ENCODE data around the gene SLC22A23. TPM values are rescaled to one million over a fixed set of nuclear protein-coding genes. Genes with fewer than 3 reads are reported as not detected.

The SLC22A23 gene
- total RNA-seq, 1 experiment from 2014 or later = 38.2 TPM

DNA sequence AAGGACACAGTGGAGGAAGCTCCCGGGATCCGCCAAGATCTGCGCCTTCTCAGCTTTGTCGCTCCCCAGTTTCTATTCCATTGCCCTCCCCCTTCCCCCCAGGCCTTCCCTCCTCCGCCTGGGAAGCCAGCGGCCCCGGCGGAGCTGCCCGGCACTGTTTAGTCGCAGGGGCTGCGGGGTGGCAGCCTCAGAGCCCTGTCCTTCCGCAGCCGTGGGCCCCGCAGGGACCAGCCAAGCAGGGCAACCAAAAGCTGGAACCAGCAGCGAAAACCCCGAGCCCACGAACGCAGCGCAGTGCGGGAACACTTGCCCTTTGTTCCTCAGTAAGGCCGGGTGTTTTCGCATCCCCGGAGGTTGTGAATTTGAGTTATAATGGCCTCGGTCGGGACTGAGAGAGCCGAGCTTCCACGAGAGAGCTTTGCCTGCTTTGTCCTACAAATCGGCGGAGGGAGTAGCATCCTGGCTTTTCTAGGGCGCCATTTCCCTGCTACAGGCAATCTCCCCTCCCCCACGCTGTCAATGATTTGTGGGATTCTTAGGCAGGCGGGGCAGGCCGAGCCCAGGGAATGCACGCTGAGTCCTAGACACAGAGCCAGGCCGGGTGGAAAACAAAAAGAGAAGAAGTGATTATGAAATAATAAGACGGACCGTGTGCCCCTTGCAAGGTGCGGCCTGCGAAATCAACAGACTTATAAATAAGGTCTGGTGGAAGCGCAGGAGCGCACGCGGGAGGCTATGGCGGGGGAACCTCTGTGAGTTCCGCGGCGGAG lies 225.4 kb downstream of the SLC22A23 start (continued):
- TF ChIP-seq, protein P1, sequence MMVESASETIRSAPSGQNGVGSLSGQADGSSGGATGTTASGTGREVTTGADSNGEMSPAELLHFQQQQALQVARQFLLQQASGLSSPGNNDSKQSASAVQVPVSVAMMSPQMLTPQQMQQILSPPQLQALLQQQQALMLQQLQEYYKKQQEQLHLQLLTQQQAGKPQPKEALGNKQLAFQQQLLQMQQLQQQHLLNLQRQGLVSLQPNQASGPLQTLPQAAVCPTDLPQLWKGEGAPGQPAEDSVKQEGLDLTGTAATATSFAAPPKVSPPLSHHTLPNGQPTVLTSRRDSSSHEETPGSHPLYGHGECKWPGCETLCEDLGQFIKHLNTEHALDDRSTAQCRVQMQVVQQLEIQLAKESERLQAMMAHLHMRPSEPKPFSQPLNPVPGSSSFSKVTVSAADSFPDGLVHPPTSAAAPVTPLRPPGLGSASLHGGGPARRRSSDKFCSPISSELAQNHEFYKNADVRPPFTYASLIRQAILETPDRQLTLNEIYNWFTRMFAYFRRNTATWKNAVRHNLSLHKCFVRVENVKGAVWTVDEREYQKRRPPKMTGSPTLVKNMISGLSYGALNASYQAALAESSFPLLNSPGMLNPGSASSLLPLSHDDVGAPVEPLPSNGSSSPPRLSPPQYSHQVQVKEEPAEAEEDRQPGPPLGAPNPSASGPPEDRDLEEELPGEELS (CRISPR knock-in tag; IDR thresholded peaks at IDR 0.05) = peak; percentile 65; the same call in 1 of the 2 replicates
- TF ChIP-seq CREM (CRISPR knock-in tag; IDR thresholded peaks at IDR 0.05) (no peak), ZNF263 (CRISPR knock-in tag; IDR thresholded peaks at IDR 0.05; ENCODE audit: low read depth) (no peak), NFE2L1 (CRISPR knock-in tag; IDR thresholded peaks at IDR 0.05) (peak; percentile 63; the same call in 1 of the 2 replicates), FOXK1 (CRISPR knock-in tag; IDR thresholded peaks at IDR 0.05) (peak; percentile 61), ETV6 (CRISPR knock-in tag; IDR thresholded peaks at IDR 0.05) (0 out of 2 replicates have a peak, but pooled peaks have one; percentile 49), FOXJ3 (CRISPR knock-in tag; IDR thresholded peaks at IDR 0.05; ENCODE audit: borderline replicate concordance) (no peak), GABPB1 (CRISPR knock-in tag; IDR thresholded peaks at IDR 0.05) (peak; percentile 6; the same call in 1 of the 2 replicates), ZNF219 (CRISPR knock-in tag; IDR thresholded peaks at IDR 0.05; ENCODE audit: borderline replicate concordance) (no peak)
- TF ChIP-seq, protein P2, sequence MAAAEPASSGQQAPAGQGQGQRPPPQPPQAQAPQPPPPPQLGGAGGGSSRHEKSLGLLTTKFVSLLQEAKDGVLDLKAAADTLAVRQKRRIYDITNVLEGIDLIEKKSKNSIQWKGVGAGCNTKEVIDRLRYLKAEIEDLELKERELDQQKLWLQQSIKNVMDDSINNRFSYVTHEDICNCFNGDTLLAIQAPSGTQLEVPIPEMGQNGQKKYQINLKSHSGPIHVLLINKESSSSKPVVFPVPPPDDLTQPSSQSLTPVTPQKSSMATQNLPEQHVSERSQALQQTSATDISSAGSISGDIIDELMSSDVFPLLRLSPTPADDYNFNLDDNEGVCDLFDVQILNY (CRISPR knock-in tag; IDR thresholded peaks at IDR 0.05) = peak; percentile 49; the same call in 1 of the 2 replicates
- TF ChIP-seq, protein P3, sequence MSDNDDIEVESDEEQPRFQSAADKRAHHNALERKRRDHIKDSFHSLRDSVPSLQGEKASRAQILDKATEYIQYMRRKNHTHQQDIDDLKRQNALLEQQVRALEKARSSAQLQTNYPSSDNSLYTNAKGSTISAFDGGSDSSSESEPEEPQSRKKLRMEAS (CRISPR knock-in tag; IDR thresholded peaks at IDR 0.05) = peak; percentile 69
- TF ChIP-seq, protein P4, sequence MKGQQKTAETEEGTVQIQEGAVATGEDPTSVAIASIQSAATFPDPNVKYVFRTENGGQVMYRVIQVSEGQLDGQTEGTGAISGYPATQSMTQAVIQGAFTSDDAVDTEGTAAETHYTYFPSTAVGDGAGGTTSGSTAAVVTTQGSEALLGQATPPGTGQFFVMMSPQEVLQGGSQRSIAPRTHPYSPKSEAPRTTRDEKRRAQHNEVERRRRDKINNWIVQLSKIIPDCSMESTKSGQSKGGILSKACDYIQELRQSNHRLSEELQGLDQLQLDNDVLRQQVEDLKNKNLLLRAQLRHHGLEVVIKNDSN (CRISPR knock-in tag; IDR thresholded peaks at IDR 0.05) = peak; percentile 34; the same call in 1 of the 2 replicates

DNA sequence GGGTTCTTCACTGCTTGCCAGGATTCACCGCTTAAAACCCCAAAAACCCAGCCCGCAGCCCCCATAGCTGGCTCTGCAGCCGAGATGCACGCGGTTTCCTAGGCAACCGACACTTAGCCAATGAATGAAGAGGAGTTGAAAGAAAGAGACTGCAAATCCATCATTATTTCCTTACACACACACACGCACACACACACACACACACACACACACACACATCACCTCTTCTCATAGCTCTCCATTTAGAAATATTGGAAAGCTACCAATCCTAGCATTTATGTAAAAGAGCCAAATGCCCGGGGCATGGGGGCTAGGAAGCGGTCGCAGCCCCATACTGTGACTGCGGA lies 226.0 kb downstream of the SLC22A23 start:
- peaks cover 23% of the 10 kb centered on the region for H3K27me3 Mint-ChIP-seq (ENCODE audit: low read depth)
- H3K4me3 Mint-ChIP-seq = peak overlapping the region; percentile 89
- TF ChIP-seq, protein P5, sequence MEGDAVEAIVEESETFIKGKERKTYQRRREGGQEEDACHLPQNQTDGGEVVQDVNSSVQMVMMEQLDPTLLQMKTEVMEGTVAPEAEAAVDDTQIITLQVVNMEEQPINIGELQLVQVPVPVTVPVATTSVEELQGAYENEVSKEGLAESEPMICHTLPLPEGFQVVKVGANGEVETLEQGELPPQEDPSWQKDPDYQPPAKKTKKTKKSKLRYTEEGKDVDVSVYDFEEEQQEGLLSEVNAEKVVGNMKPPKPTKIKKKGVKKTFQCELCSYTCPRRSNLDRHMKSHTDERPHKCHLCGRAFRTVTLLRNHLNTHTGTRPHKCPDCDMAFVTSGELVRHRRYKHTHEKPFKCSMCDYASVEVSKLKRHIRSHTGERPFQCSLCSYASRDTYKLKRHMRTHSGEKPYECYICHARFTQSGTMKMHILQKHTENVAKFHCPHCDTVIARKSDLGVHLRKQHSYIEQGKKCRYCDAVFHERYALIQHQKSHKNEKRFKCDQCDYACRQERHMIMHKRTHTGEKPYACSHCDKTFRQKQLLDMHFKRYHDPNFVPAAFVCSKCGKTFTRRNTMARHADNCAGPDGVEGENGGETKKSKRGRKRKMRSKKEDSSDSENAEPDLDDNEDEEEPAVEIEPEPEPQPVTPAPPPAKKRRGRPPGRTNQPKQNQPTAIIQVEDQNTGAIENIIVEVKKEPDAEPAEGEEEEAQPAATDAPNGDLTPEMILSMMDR (IDR thresholded peaks at IDR 0.05) = no peak
- no peak for TF ChIP-seq RELA (CRISPR knock-in tag; IDR thresholded peaks at IDR 0.05; ENCODE audit: borderline replicate concordance)
- TF ChIP-seq, protein P6, sequence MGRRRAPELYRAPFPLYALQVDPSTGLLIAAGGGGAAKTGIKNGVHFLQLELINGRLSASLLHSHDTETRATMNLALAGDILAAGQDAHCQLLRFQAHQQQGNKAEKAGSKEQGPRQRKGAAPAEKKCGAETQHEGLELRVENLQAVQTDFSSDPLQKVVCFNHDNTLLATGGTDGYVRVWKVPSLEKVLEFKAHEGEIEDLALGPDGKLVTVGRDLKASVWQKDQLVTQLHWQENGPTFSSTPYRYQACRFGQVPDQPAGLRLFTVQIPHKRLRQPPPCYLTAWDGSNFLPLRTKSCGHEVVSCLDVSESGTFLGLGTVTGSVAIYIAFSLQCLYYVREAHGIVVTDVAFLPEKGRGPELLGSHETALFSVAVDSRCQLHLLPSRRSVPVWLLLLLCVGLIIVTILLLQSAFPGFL (CRISPR knock-in tag; IDR thresholded peaks at IDR 0.05; ENCODE audit: borderline replicate concordance) = no peak
- TF ChIP-seq, protein P7, sequence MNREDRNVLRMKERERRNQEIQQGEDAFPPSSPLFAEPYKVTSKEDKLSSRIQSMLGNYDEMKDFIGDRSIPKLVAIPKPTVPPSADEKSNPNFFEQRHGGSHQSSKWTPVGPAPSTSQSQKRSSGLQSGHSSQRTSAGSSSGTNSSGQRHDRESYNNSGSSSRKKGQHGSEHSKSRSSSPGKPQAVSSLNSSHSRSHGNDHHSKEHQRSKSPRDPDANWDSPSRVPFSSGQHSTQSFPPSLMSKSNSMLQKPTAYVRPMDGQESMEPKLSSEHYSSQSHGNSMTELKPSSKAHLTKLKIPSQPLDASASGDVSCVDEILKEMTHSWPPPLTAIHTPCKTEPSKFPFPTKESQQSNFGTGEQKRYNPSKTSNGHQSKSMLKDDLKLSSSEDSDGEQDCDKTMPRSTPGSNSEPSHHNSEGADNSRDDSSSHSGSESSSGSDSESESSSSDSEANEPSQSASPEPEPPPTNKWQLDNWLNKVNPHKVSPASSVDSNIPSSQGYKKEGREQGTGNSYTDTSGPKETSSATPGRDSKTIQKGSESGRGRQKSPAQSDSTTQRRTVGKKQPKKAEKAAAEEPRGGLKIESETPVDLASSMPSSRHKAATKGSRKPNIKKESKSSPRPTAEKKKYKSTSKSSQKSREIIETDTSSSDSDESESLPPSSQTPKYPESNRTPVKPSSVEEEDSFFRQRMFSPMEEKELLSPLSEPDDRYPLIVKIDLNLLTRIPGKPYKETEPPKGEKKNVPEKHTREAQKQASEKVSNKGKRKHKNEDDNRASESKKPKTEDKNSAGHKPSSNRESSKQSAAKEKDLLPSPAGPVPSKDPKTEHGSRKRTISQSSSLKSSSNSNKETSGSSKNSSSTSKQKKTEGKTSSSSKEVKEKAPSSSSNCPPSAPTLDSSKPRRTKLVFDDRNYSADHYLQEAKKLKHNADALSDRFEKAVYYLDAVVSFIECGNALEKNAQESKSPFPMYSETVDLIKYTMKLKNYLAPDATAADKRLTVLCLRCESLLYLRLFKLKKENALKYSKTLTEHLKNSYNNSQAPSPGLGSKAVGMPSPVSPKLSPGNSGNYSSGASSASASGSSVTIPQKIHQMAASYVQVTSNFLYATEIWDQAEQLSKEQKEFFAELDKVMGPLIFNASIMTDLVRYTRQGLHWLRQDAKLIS (CRISPR knock-in tag; IDR thresholded peaks at IDR 0.05; ENCODE audit: borderline replicate concordance) = no peak
- TF ChIP-seq, protein P8, sequence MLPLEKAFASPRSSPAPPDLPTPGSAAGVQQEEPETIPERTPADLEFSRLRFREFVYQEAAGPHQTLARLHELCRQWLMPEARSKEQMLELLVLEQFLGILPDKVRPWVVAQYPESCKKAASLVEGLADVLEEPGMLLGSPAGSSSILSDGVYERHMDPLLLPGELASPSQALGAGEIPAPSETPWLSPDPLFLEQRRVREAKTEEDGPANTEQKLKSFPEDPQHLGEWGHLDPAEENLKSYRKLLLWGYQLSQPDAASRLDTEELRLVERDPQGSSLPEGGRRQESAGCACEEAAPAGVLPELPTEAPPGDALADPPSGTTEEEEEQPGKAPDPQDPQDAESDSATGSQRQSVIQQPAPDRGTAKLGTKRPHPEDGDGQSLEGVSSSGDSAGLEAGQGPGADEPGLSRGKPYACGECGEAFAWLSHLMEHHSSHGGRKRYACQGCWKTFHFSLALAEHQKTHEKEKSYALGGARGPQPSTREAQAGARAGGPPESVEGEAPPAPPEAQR (CRISPR knock-in tag; IDR thresholded peaks at IDR 0.05) = no peak
- H3K9me3 Mint-ChIP-seq = no peaks in the 10 kb centered on the region
- POLR2A ChIA-PET = interaction anchor here (0.6 to 3.1 kb wide), 4 partner anchors 22 to 72 kb away, joined by 3 to 24 read pairs (median 4); partner anchors contain the start of genes PSMG4 and TUBB2A
- CTCF ChIA-PET = interaction anchor here (0.8 to 5.2 kb wide), 7 partner anchors 9 to 73 kb away, joined by 3 to 65 read pairs (median 6); partner anchors contain the start of gene PSMG4
- H3K4me1 Mint-ChIP-seq = peaks cover 51% of the 10 kb centered on the region
- ATAC-seq = no peak
- peaks cover 6% of the 10 kb centered on the region for H3K36me3 Mint-ChIP-seq
- peak; percentile 59 for DNase-seq (ENCODE audit: low spot score)
- no peak overlapping the region for H3K27ac Mint-ChIP-seq
